Urinary bladder (tissue), 4 donors: ENCODE measurements around the gene SPACDR. TPM values are rescaled to one million over a fixed set of nuclear protein-coding genes. Genes with fewer than 3 reads are reported as not detected.

ENCODE experiments used
- DNase-seq: peaks from one replicate; pipeline ENCODE4 v3.0.0-alpha.2; 2015; ENCODE audit errors: extremely low spot score
- H3K27ac ChIP-seq: one replicate; pipeline ENCODE4 v1.5.1; 2013; ENCODE audit warnings: low read depth, mild to moderate bottlenecking, moderate library complexity
- H3K36me3 ChIP-seq: one replicate; pipeline ENCODE4 v1.6.1; 2013; ENCODE audit warnings: mild to moderate bottlenecking, moderate library complexity; ENCODE audit not compliant: insufficient read depth
- H3K4me1 ChIP-seq: one replicate; pipeline ENCODE4 v1.6.1; 2013; ENCODE audit warnings: mild to moderate bottlenecking, moderate library complexity; ENCODE audit not compliant: insufficient read depth
- H3K4me3 ChIP-seq: one replicate; pipeline ENCODE4 v1.5.1; 2013; ENCODE audit warnings: low read depth, low read length
- WGBS: extraction: QIAGEN DNeasy Blood & Tissue Kit; methylation state at CpG from one replicate; pipeline ENCODE4 v1.1.7; 2013; 5-methylcytosine and 5-hydroxymethylcytosine counted together
- polyA plus RNA-seq: library from polyadenylated mRNA; stranded (reverse); fragments of 200-250 nt; gene quantifications from one replicate; pipeline ENCODE4 v1.2.3, GENCODE V29; 2013
- total RNA-seq: library from RNA; depleted of rRNA; stranded (reverse); fragments of >200 nt; gene quantifications from one replicate; pipeline ENCODE4 v1.2.3, GENCODE V29; 2014
- donor health status: healthy with polysubstance abuse.
- donor health status: healthy.

Gene SPACDR
- total and polyA plus RNA-seq, 2 donors, result 0.62 TPM; not detected in 1

- Histone ChIP-seq H3K4me3 (peak within 1 kb of the TSS; percentile 93), H3K4me1 (peaks cover 2% of the 10 kb centered on the region), H3K36me3 (no peaks in the 10 kb centered on the region), H3K27ac (peak within 1 kb of the TSS; percentile 68)
- WGBS, result under 1% methylated on average over 27 of the region's 27 CpGs
- peak; percentile 92 for DNase-seq
These were observed 15.0 kb upstream of the SPACDR start, which contains the start of gene TSC22D4 for GRCh38 chr7:100478958-100479660. Gene TSC22D4 (minus strand): TSS chr7:100479214. CDS start chr7:100478038, 1,176 bp downstream.

- peaks cover 2% of the 10 kb centered on the region for H3K4me1 ChIP-seq
- no peak for DNase-seq
These were observed 13.8 kb upstream of the SPACDR start for GRCh38 chr7:100477871-100478267.

GRCh38 chr7:100476903-100477870 lies 13.1 kb upstream of the SPACDR start:
- peak overlapping the region; percentile 15 for H3K27ac ChIP-seq
- DNase-seq, result no peak
- H3K36me3 ChIP-seq, result peaks cover 2% of the 10 kb centered on the region
- H3K4me1 ChIP-seq, result peaks cover 2% of the 10 kb centered on the region
- H3K4me3 ChIP-seq, result peak overlapping the region; percentile 93
- 10% methylated on average over 30 of the region's 30 CpGs for whole genome bisulfite sequencing

More at GRCh38 chr7:100477871-100478267, 13.8 kb upstream of the SPACDR start:
- peak overlapping the region; percentile 93 for H3K4me3 ChIP-seq
- WGBS, result 1% methylated on average over 16 of the region's 16 CpGs
- H3K36me3 ChIP-seq, result peaks cover 2% of the 10 kb centered on the region
- H3K27ac ChIP-seq, result no peak overlapping the region

GRCh38 chr7:100476101-100476780 lies 12.2 kb upstream of the SPACDR start:
- H3K36me3 ChIP-seq, result peaks cover 2% of the 10 kb centered on the region
- H3K4me3 ChIP-seq, result no peak overlapping the region
- H3K27ac ChIP-seq, result no peak overlapping the region
- WGBS, result 26% methylated on average over 6 of the region's 6 CpGs
- H3K4me1 ChIP-seq, result peaks cover 2% of the 10 kb centered on the region
- DNase-seq, result no peak

- 36% methylated on average over 9 of the region's 9 CpGs for WGBS
- Histone ChIP-seq H3K36me3 (peaks cover 2% of the 10 kb centered on the region), H3K27ac (no peak overlapping the region), H3K4me3 (no peak overlapping the region), H3K4me1 (peaks cover 2% of the 10 kb centered on the region)
- DNase-seq, result no peak
These were observed 11.5 kb upstream of the SPACDR start for GRCh38 chr7:100475549-100475948.

- Histone ChIP-seq H3K36me3 (peaks cover 2% of the 10 kb centered on the region), H3K27ac (peak overlapping the region; percentile 40), H3K4me1 (peaks cover 2% of the 10 kb centered on the region), H3K4me3 (no peak overlapping the region)
- WGBS, result 58% methylated on average over 14 of the region's 14 CpGs
- no peak for DNase-seq
These were observed 8.9 kb upstream of the SPACDR start for GRCh38 chr7:100472854-100473499.

GRCh38 chr7:100472121-100472851 lies 8.2 kb upstream of the SPACDR start:
- Histone ChIP-seq H3K36me3 (peaks cover 3% of the 10 kb centered on the region), H3K4me3 (no peak overlapping the region), H3K27ac (no peak overlapping the region), H3K4me1 (no peaks in the 10 kb centered on the region)
- no peak for DNase-seq
- 70% methylated on average over 16 of the region's 16 CpGs for WGBS

GRCh38 chr7:100471021-100471420 lies 7.0 kb upstream of the SPACDR start:
- Histone ChIP-seq H3K36me3 (peaks cover 4% of the 10 kb centered on the region), H3K4me3 (no peak overlapping the region), H3K4me1 (no peaks in the 10 kb centered on the region), H3K27ac (no peak overlapping the region)
- no peak for DNase-seq
- 51% methylated on average over 4 of the region's 4 CpGs for WGBS

- Histone ChIP-seq H3K4me1 (no peaks in the 10 kb centered on the region), H3K4me3 (no peak overlapping the region), H3K27ac (no peak overlapping the region), H3K36me3 (peaks cover 4% of the 10 kb centered on the region)
- no peak for DNase-seq
- 27% methylated on average over 13 of the region's 13 CpGs for WGBS
These were observed 5.4 kb upstream of the SPACDR start for GRCh38 chr7:100469227-100470044.

GRCh38 chr7:100467638-100468373 lies 3.7 kb upstream of the SPACDR start:
- DNase-seq, result no peak
- Histone ChIP-seq H3K4me3 (no peak overlapping the region), H3K36me3 (peaks cover 2% of the 10 kb centered on the region), H3K27ac (no peak overlapping the region), H3K4me1 (no peaks in the 10 kb centered on the region)
- 60% methylated on average over 22 of the region's 22 CpGs for WGBS
